ENCODE measurements around the gene ZNF594. TPM values are rescaled to one million over a fixed set of nuclear protein-coding genes. Genes with fewer than 3 reads are reported as not detected.

Gene ZNF594
- total and polyA plus RNA-seq, 2 of the 8 experiments (the other 6 are each of a cell fraction or from before 2014, with no cell fraction given), result 3.6 to 14.3 TPM

DNA sequence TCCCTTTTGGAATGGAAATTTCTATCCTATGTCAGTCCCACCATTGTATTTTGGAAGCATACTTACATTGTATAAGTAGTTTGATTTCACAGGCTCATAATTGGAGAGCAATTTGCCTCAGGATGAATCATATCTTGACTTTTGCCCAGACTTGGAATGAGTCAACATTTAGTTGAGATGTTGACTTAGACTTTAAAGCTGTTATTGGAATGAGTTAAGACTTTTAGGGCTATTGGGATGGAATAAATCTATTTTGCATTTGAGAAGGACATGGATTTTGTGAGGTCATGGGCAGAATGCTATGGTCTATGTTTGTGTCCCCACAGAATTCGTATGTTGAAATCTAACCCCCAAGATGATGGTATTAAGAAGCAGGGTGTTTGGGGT is 12.2 kb upstream of the ZNF594 start:
- no peak overlapping the region for H3K27ac ChIP-seq (ENCODE audit: low read depth, low read length)
- no peak overlapping the region for H4K91ac ChIP-seq (replicated peaks; ENCODE audit: insufficient read length, low read length)
- CTCF ChIA-PET (ENCODE audit: partially characterized antibody), result interaction anchor here (2.6 kb wide), 1 partner anchor 35 kb away, joined by 9 read pairs; no protein-coding TSS in a partner anchor
- H3K4me2 ChIP-seq (ENCODE audit: insufficient read depth in 1 of 2, low read depth in 2 of 2, low read length in 2 of 2), result no peak overlapping the region
- H2AFZ ChIP-seq (ENCODE audit: low read length), result no peak overlapping the region
- no peak overlapping the region for H3K56ac ChIP-seq (replicated peaks; ENCODE audit: insufficient read length, low read depth, low read length)
- H3K18ac ChIP-seq (ENCODE audit: extremely low read depth, low read length), result no peak overlapping the region
- no peak overlapping the region for H3K4me3 ChIP-seq (ENCODE audit: extremely low read depth in 1 of 4, insufficient read depth in 2 of 4, low read depth in 3 of 4, low read length in 4 of 4)
- no peaks in the 10 kb centered on the region for H3K36me3 ChIP-seq (ENCODE audit: control insufficient read depth in 2 of 4, insufficient read depth in 4 of 4, low read length in 3 of 4)
- H3K4ac ChIP-seq (replicated peaks; ENCODE audit: insufficient read length, low read depth, low read length), result no peak overlapping the region
- H2BK20ac ChIP-seq (ENCODE audit: low read length), result no peak overlapping the region
- no peak overlapping the region for H2AK5ac ChIP-seq (ENCODE audit: low read depth, low read length)
- FAIRE-seq, result no peak
- no peaks in the 10 kb centered on the region for H3K79me2 ChIP-seq (ENCODE audit: control insufficient read depth in 1 of 2, insufficient read depth in 2 of 2, low read length in 2 of 2)
- POLR2A ChIA-PET (ENCODE audit: partially characterized antibody), result no interaction called here
- no peak overlapping the region for H3K23ac ChIP-seq (ENCODE audit: insufficient read length)
- no peaks in the 10 kb centered on the region for H3K79me1 ChIP-seq (ENCODE audit: low read depth, low read length)
- no peak overlapping the region for H4K5ac ChIP-seq (ENCODE audit: insufficient read length, low read depth, low read length)
- H3K9ac ChIP-seq (replicated peaks in 1 of 4; ENCODE audit: extremely low read depth in 1 of 4, low read depth in 3 of 4, low read length in 3 of 4), result no peak overlapping the region
- no peak overlapping the region for H2BK12ac ChIP-seq (ENCODE audit: low read depth, low read length)
- no peak for TF ChIP-seq GABPA (IDR thresholded peaks at IDR 0.05; ENCODE audit: borderline replicate concordance, insufficient read depth, low read length)
- TF ChIP-seq EZH2 (IDR thresholded peaks at IDR 0.05; ENCODE audit: low read depth, low read length, severe bottlenecking), result no peak
- TF ChIP-seq SIN3A (conservative IDR thresholded peaks at IDR 0.05 in 1 of 2, IDR thresholded peaks at IDR 0.05 in 1 of 2; ENCODE audit: low read depth in 1 of 2, low read length in 2 of 2), result no peak
- no peak for TF ChIP-seq BACH1 (IDR thresholded peaks at IDR 0.05; ENCODE audit: low read length)
- no peak for TF ChIP-seq KDM4A (IDR thresholded peaks at IDR 0.05; ENCODE audit: low read depth, low read length, severe bottlenecking)
- no peak for TF ChIP-seq BCL11A (IDR thresholded peaks at IDR 0.05; ENCODE audit: low read depth in 2 of 2, low read length in 2 of 2)
- no peak for TF ChIP-seq TEAD4 (IDR thresholded peaks at IDR 0.05; ENCODE audit: low read depth, low read length)
- no peaks in the 10 kb centered on the region for H3K4me1 ChIP-seq (replicated peaks in 1 of 4; ENCODE audit: control insufficient read depth in 3 of 4, insufficient read depth in 4 of 4, low read length in 3 of 4)
- no peak overlapping the region for H4K8ac ChIP-seq (ENCODE audit: extremely low read depth, insufficient read depth, low read length)
- no peak overlapping the region for H3K14ac ChIP-seq (ENCODE audit: insufficient read length)
- WGBS, 2 experiments (ENCODE audit: extremely low coverage in 1 of 2, insufficient coverage in 1 of 2, insufficient read length in 1 of 2, insufficient replicate concordance in 2 of 2, low coverage in 1 of 2, low lambda C conversion rate in 2 of 2, missing lambda C conversion rate in 1 of 2), result 87% methylated on average over 1 of the region's 1 CpG; no CpG with 5 or more reads in 1 of the 2 experiments
- no peaks in the 10 kb centered on the region for H4K20me1 ChIP-seq (replicated peaks in 1 of 2; ENCODE audit: control insufficient read depth in 1 of 2, insufficient read depth in 2 of 2, low read length in 2 of 2)
- no peak for DNase-seq (ENCODE audit: low read depth in 1 of 2, low spot score in 2 of 2)
- H3K27me3 ChIP-seq (replicated peaks in 1 of 4; ENCODE audit: control insufficient read depth in 3 of 4, extremely low read depth in 1 of 4, insufficient read depth in 3 of 4, low read length in 3 of 4), result no peaks in the 10 kb centered on the region
- no peak overlapping the region for H2BK5ac ChIP-seq (ENCODE audit: low read depth, low read length)
- H2BK120ac ChIP-seq (replicated peaks; ENCODE audit: low read depth, low read length), result no peak overlapping the region
- no peak overlapping the region for H2BK15ac ChIP-seq (ENCODE audit: low read length)
- no peaks in the 10 kb centered on the region for H3K23me2 ChIP-seq (ENCODE audit: low read depth, low read length)
- H3K9me3 ChIP-seq (ENCODE audit: insufficient read depth in 2 of 2, low read depth in 1 of 2, low read length in 1 of 2), result no peaks in the 10 kb centered on the region

Measured in H1 (cell line).